SH-SY5Y (cell line): ENCODE data around the gene KNL1.

ENCODE experiments used
- GATA2 ChIP-seq: IDR thresholded peaks from 2 replicates; pipeline ENCODE4 v1.6.1; 2011; ENCODE audit warnings: mild to moderate bottlenecking, low read depth, low read length
- GATA3 ChIP-seq: IDR thresholded peaks from 2 replicates; pipeline ENCODE4 v1.6.1; 2011; ENCODE audit warnings: low read depth, mild to moderate bottlenecking, low read length, moderate library complexity

- TF ChIP-seq GATA2 (no peak), GATA3 (no peak)
These were observed 97.7 kb downstream of the KNL1 start for GRCh38 chr15:40691737-40692136.
